ENCODE results near the gene S100A9.

Gene S100A9

GRCh38 chr1:153310526-153310925, 47.1 kb upstream of the S100A9 start:
- TF ChIP-seq ZBTB7A (IDR thresholded peaks at IDR 0.05; ENCODE audit: low read depth) (no peak), NFIC (IDR thresholded peaks at IDR 0.05) (no peak)
- TF ChIP-seq, protein P1, sequence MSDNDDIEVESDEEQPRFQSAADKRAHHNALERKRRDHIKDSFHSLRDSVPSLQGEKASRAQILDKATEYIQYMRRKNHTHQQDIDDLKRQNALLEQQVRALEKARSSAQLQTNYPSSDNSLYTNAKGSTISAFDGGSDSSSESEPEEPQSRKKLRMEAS (IDR thresholded peaks at IDR 0.05): no peak
- TF ChIP-seq, protein P2, sequence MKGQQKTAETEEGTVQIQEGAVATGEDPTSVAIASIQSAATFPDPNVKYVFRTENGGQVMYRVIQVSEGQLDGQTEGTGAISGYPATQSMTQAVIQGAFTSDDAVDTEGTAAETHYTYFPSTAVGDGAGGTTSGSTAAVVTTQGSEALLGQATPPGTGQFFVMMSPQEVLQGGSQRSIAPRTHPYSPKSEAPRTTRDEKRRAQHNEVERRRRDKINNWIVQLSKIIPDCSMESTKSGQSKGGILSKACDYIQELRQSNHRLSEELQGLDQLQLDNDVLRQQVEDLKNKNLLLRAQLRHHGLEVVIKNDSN (IDR thresholded peaks at IDR 0.05): no peak

DNA sequence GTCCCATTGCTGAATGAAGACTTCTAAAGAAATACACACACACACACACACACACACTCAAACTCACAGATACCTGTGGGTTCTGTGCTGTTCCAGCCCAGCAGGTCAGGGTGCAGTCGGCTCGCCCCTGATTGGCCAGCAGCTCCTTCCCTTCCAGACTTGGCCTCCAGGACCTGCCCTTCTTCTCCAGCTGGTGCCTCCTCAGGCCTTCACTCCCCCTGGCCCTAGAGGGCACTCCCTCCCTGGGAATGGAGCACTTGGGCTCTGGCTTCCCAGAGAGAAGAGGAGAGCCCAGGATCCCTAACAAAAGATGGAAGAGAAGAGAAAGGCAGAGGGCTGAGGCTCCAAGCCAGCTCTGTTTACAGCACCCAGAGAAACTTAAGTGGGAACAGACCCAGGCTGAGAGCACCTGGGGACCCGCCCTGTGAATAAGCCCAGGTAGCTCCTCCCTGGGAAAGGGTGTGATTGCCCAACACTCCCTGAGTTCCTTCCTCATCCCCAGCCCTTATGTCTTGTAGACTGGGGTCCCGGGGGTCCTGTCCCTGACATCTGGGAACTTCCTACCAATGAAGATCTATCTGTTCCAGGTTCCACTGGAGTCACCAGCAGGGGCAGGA, 45.0 kb upstream of the S100A9 start, which contains the start of gene PGLYRP3:
Gene PGLYRP3, minus strand, starts transcription at position 383 of the 617 bp plus-strand sequence. CDS start 2,287 bp downstream, outside the sequence.
- TF ChIP-seq TAF1 (IDR thresholded peaks at IDR 0.05; ENCODE audit: low read depth) (no peak), EGR1 (IDR thresholded peaks at IDR 0.05) (no peak), CEBPB (IDR thresholded peaks at IDR 0.05) (no peak), YY1 (IDR thresholded peaks at IDR 0.05; ENCODE audit: low read depth) (no peak), TCF12 (IDR thresholded peaks at IDR 0.05; ENCODE audit: low read depth) (no peak), FOXM1 (IDR thresholded peaks at IDR 0.05; ENCODE audit: borderline replicate concordance, low read depth) (no peak), TEAD4 (IDR thresholded peaks at IDR 0.05) (no peak), EP300 (IDR thresholded peaks at IDR 0.05; ENCODE audit: borderline replicate concordance) (no peak), ZBTB7A (IDR thresholded peaks at IDR 0.05; ENCODE audit: low read depth) (no peak), CREB1 (IDR thresholded peaks at IDR 0.05; ENCODE audit: low read depth) (no peak)
- TF ChIP-seq, protein P2 (IDR thresholded peaks at IDR 0.05): no peak
- TF ChIP-seq, protein P1 (IDR thresholded peaks at IDR 0.05): no peak

DNA sequence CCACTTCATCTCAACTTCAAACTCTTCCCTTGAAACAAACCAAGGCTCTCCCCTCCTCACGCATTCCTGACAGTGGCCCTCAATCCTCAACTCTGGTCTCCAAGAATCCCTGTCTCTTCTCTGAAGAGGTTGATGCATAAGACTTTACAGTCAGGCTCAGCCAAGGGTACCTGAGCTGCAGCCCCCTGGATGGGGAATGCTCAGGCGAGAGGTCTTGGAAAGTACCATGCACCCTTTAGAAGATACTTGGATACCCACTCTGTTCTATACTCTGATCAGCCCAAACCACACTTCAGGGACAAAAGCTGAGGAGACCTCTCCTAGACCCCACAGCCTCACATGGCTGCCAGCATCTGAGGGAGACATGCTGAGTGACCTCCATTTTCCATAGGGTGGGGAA, 44.4 kb upstream of the S100A9 start:
- TF ChIP-seq RAD21 (IDR thresholded peaks at IDR 0.05; ENCODE audit: low read depth) (no peak), EP300 (IDR thresholded peaks at IDR 0.05; ENCODE audit: borderline replicate concordance) (no peak), NFIC (IDR thresholded peaks at IDR 0.05) (no peak), CEBPB (IDR thresholded peaks at IDR 0.05) (no peak), TAF1 (IDR thresholded peaks at IDR 0.05; ENCODE audit: low read depth) (no peak), EGR1 (IDR thresholded peaks at IDR 0.05) (no peak), REST (IDR thresholded peaks at IDR 0.05; ENCODE audit: low read depth) (no peak), ZBTB7A (IDR thresholded peaks at IDR 0.05; ENCODE audit: low read depth) (no peak)
- TF ChIP-seq, protein P1 (IDR thresholded peaks at IDR 0.05): no peak

DNA sequence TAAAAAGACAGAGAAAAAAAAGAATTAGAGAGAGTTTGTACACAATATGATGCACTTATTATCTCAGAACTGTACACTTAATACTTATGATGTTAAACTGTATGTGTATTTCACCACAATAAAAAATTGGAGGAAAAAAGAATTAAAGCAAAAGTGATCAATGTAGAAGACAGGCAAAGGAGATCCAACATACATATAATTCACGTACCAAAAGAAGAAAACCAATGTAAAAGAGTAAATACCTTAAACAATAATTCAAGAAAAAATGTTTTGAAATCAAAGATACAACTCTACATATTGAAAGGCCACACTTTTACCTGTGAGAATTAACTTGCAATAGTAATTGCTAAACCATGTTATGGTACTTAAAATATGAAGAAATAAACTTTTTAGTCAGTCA, 35.1 kb upstream of the S100A9 start:
- TF ChIP-seq TCF12 (IDR thresholded peaks at IDR 0.05; ENCODE audit: low read depth) (no peak), EP300 (IDR thresholded peaks at IDR 0.05; ENCODE audit: borderline replicate concordance) (no peak), REST (IDR thresholded peaks at IDR 0.05; ENCODE audit: low read depth) (no peak), EGR1 (IDR thresholded peaks at IDR 0.05) (no peak), RAD21 (IDR thresholded peaks at IDR 0.05; ENCODE audit: low read depth) (no peak), CREB1 (IDR thresholded peaks at IDR 0.05; ENCODE audit: low read depth) (no peak), CEBPB (IDR thresholded peaks at IDR 0.05) (no peak), YY1 (IDR thresholded peaks at IDR 0.05; ENCODE audit: low read depth) (no peak), FOXM1 (IDR thresholded peaks at IDR 0.05; ENCODE audit: borderline replicate concordance, low read depth) (no peak), TEAD4 (IDR thresholded peaks at IDR 0.05) (no peak), NFIC (IDR thresholded peaks at IDR 0.05) (no peak), ZBTB7A (IDR thresholded peaks at IDR 0.05; ENCODE audit: low read depth) (no peak), TAF1 (IDR thresholded peaks at IDR 0.05; ENCODE audit: low read depth) (no peak)
- TF ChIP-seq, protein P2 (IDR thresholded peaks at IDR 0.05): no peak
- TF ChIP-seq, protein P1 (IDR thresholded peaks at IDR 0.05): no peak

DNA sequence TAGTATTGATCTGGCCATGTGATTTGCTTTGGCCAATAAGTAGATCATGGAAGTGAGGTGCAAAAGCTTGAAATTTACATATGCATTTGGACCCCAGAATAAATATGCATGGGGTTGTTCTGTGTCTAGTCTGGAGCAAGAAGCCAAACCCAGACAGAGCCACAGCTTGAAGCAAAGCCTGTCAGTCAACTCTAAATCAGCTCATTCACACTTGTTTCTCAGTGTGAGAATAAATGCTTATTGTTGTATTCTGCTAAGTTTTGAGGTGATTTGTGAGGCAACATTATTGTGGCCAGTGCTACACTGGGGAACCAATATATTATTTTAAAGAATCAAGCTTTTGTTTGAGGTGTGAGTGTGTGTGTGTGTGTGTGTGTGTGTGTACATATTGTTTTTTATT, 32.7 kb upstream of the S100A9 start:
- TF ChIP-seq, protein P2 (IDR thresholded peaks at IDR 0.05): no peak
- no peak for TF ChIP-seq ZBTB7A (IDR thresholded peaks at IDR 0.05; ENCODE audit: low read depth)
- TF ChIP-seq FOXM1 (IDR thresholded peaks at IDR 0.05; ENCODE audit: borderline replicate concordance, low read depth): no peak
- no peak for TF ChIP-seq TCF12 (IDR thresholded peaks at IDR 0.05; ENCODE audit: low read depth)
- TF ChIP-seq, protein P1 (IDR thresholded peaks at IDR 0.05): no peak
- TF ChIP-seq YY1 (IDR thresholded peaks at IDR 0.05; ENCODE audit: low read depth): no peak
- TF ChIP-seq TAF1 (IDR thresholded peaks at IDR 0.05; ENCODE audit: low read depth): no peak
- TF ChIP-seq CEBPB (IDR thresholded peaks at IDR 0.05): no peak
- TF ChIP-seq EP300 (IDR thresholded peaks at IDR 0.05; ENCODE audit: borderline replicate concordance): no peak
- TF ChIP-seq TEAD4 (IDR thresholded peaks at IDR 0.05): no peak
- TF ChIP-seq EGR1 (IDR thresholded peaks at IDR 0.05): no peak
- no peak for TF ChIP-seq REST (IDR thresholded peaks at IDR 0.05; ENCODE audit: low read depth)
- no peak for TF ChIP-seq NFIC (IDR thresholded peaks at IDR 0.05)
- no peak for TF ChIP-seq CREB1 (IDR thresholded peaks at IDR 0.05; ENCODE audit: low read depth)
